ENCODE measurements around the gene PIGQ.

GRCh38 chr16:582218-582613, 12.4 kb downstream of the PIGQ start:
- TF ChIP-seq CTCF (conservative IDR thresholded peaks at IDR 0.05 in 1 of 2, IDR thresholded peaks at IDR 0.05 in 1 of 2; ENCODE audit: low read depth in 1 of 2, low read length in 2 of 2) (no peak), EZH2 (IDR thresholded peaks at IDR 0.05; ENCODE audit: low read length, missing control alignments) (no peak)
